ENCODE measurements around the gene UCK2. TPM values are rescaled to one million over a fixed set of nuclear protein-coding genes. Genes with fewer than 3 reads are reported as not detected.

The UCK2 gene
- total RNA-seq, 1 experiment from 2014 or later, result 78.9 TPM

DNA sequence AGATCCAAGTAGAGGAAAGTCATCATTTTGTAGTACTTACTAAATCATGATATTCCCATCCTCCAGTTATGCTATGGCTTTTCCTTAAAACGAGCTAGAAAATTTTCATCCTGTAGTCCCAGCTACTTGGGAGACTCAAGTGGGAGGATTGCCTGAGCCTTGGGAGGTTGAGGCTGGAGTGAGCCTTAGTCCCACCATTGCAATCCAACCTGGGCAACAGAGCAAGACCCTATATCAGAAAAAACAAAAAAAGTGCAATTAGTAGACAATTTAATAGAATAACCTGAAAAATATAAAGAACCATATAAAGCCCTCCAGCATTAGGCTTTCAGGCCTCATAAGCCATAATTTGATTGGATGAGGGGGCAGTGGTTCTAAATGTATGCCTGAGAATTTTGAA, 6.8 kb downstream of the UCK2 start:
- no peak for DNase-seq (ENCODE audit: low spot score)

DNA sequence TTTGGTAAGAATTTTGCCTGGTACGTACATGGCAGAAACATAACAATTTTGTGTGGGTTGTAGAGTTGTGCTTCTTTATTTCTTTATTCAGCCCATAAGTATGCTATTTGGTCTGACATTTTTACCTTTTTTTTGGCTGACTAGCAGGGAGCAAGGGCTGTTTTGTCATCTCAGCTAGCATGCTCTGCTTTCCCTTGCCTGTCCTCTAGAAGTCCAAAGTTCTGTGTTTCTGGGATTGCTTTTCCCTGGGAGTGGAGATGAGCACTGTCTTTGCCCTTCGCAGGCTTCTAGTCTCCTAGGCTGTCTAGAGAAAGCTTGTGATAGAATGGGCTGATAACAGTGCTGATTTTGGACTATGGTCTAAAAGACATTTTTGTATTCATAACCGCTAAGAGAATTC, 7.5 kb downstream of the UCK2 start:
- DNase-seq (ENCODE audit: low spot score), result no peak

DNA sequence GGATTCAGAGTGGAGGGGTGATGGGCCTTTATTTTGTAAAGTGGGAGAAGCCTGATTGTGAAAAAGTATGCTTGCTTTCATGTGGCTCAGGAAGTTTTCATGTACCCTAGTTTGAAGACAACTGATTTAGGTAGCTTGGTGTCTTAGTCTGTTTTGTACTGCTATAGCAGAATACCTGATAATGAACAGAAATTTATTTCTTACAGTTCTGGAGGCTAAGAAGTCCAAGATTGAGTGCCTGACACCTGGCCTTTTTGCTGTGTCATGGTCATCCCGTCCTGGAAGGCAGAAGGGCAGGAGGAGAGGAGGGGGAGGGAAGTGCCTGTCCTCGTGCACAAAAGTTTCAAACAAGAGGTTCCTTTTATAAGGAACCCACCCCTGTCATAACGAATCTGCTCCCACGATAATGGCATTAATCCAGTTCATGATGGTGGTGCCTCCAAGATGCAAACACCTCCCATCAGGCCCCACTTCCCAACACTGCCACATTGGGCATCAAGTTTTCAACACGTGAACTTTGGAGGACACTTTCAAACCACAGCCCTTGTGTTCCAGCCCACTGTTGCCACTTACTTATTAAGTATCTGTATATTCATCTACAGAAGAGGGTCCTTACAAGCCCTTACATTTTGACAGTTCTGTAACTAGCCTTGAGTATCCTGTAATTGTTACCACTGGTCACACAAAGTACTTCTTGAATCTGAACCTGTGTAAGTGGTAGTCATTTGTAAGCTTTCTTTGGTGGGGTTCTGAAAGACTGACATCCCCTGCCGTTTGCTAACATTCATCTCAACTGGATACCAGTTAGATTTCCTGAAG, 9.5 kb downstream of the UCK2 start:
- no peak for DNase-seq (ENCODE audit: low spot score)

GRCh38 chr1:165837838-165838364, 10.5 kb downstream of the UCK2 start:
- no peak for DNase-seq (ENCODE audit: low spot score)

- no peak for DNase-seq (ENCODE audit: low spot score)
Measured at GRCh38 chr1:165840423-165840822, 13.0 kb downstream of the UCK2 start.

DNA sequence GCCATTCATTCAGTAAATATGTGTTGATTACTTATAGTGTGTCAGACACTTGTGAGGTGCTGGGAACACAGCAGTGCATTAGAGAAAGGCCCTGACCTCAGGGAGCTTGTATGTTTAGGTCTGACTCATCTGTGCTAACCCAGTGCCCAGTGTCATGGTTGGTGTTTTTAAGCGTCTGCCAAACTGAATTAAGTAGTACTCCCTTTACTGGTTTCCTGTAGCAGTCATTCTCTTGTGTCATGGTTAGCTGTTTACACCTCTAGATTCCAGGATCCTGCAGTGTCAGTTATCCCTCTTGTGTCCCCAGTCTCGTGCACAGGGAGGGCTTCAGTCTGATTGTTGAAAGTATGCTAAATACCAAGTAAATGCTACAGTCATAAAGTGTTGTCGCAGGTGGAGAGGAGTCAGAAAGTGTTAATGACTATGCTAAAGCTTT, 14.2 kb downstream of the UCK2 start:
- DNase-seq (ENCODE audit: low spot score), result no peak

DNA sequence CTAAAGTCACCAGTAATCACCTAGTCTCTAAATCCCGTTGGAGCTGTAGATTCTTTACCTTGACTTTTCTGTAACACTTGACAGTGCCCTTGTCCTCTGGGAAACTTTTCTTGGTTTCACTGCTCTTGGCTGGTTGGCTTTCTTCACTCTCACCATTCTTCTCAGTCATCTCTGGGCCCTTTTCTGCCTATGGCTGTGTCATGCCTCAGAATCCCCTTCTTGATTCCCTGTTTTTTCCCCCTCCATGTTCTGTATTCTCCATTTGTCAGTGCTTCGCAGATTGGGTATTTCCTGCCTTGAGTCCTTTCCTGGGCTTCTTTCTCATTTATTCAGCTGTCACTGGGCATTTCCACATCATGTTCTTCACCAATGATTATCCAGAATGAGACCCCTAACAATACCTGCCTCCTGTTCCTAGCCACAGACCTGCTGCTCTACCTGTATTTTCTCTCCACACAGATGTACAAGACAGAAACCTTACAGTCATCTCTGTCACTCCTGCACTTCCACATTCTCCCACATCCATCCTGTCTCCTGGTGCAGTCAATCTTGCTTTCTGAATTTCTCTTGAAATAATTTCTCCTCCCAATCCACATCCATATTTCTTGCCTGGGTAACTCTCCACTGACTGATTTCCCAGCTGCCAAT, 14.7 kb downstream of the UCK2 start:
- DNase-seq (ENCODE audit: low spot score), result no peak

DNA sequence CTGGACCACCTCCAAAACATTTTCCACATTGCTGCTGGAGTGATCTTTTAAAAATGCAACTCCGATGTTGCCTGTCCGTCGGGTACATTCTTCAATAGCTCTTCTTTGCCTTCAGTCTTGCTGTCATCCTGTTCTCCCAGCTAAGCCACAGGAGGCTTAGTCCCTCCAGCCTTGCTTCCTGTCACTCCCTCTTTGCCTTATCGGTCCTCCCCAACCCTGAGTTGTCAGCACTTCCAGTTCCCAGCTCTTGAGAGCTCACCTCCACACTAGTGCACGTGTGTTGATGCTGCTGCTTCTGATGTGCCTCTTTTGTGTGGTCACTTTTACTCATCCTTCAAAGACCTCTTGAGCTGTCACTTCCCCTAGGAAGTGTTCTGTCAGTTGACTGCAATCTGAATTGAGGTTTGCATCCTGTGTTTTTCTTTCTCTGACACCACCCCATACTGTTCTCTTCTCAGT, 15.3 kb downstream of the UCK2 start:
- no peak for DNase-seq (ENCODE audit: low spot score)

DNA sequence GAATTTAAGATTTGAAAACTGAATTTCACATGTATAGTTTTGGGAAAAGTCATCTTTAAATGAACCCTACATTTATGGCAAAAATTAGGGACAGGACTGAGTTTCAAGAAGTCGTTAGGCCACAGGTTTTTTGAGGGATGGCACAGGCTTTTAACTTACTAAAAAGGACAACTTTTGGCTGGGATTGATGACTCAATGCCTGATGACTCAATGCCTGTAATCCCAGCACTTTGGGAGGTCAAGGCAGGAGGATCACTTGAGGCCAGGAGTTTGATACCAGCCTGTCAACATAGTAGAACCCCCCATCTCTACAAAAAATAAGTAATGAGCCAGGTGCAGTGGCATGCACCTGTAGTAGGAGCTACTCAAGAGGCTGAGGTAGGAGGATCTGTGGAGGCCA, 15.9 kb downstream of the UCK2 start:
- no peak for DNase-seq (ENCODE audit: low spot score)

DNA sequence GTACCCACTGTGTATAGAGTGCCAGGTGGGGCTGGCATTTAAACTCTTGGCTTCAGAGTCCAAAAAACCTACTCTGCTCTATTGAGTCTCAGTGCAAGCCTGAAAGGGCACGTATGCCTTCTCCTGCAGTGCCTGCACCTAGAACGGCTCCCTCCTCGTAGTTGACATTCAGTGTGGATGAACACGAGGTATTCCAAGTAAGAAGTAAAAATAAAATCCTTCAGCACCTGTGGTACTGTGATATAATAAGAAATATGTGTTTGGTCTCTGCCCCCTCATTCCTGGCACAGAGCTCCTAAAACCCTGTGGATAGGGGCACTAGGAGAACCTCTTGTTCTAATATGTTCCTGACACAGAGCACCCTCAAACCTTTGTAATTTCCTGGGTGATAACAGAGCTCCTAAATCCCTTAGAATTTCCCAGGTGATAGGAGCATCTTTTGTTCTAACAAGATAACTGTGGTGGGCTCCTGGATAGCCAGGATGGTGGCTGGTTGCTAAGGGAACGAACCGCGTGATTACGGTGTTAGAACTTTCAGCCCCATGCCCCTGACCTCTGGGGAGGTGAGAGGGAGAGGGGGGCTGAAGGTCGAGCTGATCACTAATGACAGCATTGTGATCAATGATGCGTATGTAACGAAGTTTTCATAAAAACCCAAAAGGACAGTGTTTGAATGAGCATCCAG, 16.8 kb downstream of the UCK2 start:
- no peak for DNase-seq (ENCODE audit: low spot score)

- DNase-seq (ENCODE audit: low spot score), result no peak
Measured at GRCh38 chr1:165844933-165845332, 17.5 kb downstream of the UCK2 start.

GRCh38 chr1:165845569-165845968, 18.2 kb downstream of the UCK2 start:
- no peak for DNase-seq (ENCODE audit: low spot score)

- DNase-seq (ENCODE audit: low spot score), result no peak
Measured at GRCh38 chr1:165845992-165846748, 18.8 kb downstream of the UCK2 start.

DNA sequence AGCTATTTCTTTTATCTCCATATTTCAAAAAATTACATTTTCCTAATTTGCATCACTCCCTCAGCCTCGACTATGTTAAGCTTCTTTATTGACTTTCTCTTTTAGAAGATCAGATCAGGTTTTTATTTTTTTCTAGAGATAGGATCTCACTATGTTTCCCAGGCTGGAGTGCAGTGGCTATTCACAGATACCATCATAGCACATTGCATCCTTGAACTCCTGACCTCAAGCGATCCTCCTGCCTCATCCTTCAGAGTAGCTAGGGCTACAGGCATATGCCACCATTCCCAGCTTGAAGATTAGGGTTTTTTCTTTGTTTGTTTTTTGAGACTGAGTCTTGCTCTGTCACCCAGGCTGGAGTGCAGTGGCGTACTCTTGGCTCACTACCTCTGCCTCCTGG, 20.1 kb downstream of the UCK2 start:
- no peak for DNase-seq (ENCODE audit: low spot score)

DNA sequence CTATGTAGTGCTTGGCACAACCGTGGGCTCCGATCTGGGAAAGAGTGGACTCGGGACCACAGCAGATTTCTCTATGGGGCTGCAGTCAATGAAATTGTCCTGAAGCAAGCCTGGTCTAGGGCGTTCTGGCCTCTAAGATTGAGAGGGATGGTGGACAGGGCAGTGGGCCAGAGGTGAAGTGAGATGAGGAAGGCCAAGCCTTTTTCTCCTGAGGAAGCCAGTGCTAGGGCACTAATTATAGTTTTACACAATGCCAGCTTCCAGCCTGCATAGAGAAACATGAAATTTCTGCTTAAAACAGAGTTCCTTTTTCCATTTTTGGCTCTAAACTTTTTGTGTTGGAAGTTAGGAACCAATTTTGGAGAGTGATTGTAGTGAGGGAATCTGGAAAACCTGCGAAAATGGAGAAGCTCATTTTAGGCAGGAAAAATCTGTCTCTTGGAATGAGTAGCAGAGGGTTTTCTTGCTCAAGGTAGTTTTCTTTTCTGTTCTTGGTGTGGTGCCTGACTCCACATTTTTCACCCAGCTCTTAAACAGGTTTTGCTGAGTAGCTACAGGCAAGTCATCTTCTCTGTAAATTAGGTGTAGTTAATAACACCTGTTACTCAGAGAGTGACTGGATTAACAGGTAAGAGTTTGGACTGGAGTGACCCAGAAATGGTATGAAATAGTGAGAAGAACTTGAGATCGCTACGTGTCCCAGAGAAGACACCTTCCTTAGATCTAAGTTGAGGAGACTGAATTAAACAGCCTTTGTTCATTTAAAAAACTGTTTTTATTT, 22.1 kb downstream of the UCK2 start:
- DNase-seq (ENCODE audit: low spot score), result no peak

- peak; percentile 37 for DNase-seq (ENCODE audit: low spot score)
Measured at GRCh38 chr1:165851034-165851658, 23.7 kb downstream of the UCK2 start.

GRCh38 chr1:165852871-165853270, 25.5 kb downstream of the UCK2 start:
- no peak for DNase-seq (ENCODE audit: low spot score)

GRCh38 chr1:165853528-165854075, 26.2 kb downstream of the UCK2 start:
- no peak for DNase-seq (ENCODE audit: low spot score)

GRCh38 chr1:165854101-165854845, 26.9 kb downstream of the UCK2 start:
- peak; percentile 76 for DNase-seq (ENCODE audit: low spot score)

Data from H4 (cell line).